Measurements from ENCODE around the gene DTNA.

- TF ChIP-seq EZH2phosphoT487 (IDR thresholded peaks at IDR 0.05; ENCODE audit: borderline replicate concordance, low read length) (no peak), CTCF (IDR thresholded peaks at IDR 0.05; ENCODE audit: low read depth, low read length, poor library complexity, severe bottlenecking) (no peak)
Measured at GRCh38 chr18:34702814-34703213, 7.3 kb upstream of the DTNA start.

All from DOHH2 (cell line).